NCI-H1436 (cell line): Measurements from ENCODE around the gene SYNE3.

Experiments used
- DNase-seq: peaks from one replicate; lab custom pipeline; 2025; lab: John Stamatoyannopoulos, UW

Gene SYNE3, protein sequence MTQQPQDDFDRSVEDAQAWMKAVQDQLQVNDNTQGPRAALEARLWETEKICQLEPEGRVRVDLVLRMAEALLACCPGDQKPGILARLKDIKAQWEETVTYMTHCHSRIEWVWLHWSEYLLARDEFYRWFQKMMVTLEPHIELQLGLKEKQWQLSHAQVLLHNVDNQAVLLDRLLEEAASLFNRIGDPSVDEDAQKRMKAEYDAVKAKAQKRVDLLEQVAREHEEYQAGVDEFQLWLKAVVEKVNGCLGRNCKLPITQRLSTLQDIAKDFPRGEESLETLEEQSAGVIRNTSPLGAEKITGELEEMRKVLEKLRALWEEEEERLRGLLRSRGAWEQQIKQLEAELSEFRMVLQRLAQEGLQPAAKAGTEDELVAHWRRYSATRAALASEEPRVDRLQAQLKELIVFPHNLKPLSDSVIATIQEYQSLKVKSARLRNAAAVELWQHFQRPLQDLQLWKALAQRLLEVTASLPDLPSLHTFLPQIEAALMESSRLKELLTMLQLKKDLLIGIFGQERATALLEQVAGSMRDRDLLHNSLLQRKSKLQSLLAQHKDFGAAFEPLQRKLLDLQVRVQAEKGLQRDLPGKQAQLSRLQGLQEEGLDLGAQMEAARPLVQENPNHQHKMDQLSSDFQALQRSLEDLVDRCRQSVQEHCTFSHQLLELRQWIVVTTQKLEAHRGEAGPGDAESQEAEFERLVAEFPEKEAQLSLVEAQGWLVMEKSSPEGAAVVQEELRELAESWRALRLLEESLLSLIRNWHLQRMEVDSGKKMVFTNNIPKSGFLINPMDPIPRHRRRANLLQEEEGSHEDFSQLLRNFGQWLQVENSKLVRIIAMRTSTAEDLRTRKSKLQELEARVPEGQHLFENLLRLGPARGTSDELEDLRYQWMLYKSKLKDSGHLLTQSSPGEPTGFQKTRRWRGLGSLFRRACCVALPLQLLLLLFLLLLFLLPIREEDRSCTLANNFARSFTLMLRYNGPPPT

DNA sequence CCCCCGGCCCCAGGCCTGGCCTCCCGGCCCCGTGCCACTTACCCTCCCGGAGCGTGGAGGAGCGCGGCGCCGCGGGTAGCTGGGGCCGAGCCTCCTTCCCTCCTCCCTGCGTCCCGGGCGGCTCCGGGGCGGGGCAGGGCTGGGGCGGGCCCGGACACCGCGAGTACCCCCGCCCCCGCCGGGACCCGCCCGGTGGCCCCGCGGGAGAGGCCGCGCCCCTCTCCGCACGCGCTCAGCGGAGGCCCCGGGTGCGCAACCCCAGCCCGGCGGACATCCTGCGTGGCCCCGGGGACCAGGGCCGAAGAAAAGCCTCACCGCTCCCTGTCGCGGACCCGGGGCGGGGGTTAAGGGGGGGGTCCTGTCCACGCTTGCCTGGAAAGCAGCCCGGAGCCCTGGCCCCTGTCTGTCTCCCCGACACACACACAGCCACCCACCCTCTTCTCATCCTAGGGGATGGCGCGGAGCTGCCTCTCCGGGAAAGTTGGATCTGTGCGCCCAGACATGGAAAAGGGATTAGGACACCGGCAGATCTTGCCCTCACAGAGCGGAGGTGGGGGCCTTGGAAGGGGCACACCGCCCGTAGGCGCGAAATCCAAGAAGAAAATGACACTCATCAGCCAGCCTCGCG lies at the start of gene SYNE3:
Gene SYNE3, minus strand, starts transcription at position 97 of the 628 bp plus-strand sequence. CDS start 40,829 bp downstream, outside the sequence.
- DNase-seq = peak; percentile 26

- no peak for DNase-seq
Observed at GRCh38 chr14:95564060-95564459, 47.6 kb upstream of the SYNE3 start.

- no peak for DNase-seq
Observed at GRCh38 chr14:95562892-95563685, 46.6 kb upstream of the SYNE3 start.

DNA sequence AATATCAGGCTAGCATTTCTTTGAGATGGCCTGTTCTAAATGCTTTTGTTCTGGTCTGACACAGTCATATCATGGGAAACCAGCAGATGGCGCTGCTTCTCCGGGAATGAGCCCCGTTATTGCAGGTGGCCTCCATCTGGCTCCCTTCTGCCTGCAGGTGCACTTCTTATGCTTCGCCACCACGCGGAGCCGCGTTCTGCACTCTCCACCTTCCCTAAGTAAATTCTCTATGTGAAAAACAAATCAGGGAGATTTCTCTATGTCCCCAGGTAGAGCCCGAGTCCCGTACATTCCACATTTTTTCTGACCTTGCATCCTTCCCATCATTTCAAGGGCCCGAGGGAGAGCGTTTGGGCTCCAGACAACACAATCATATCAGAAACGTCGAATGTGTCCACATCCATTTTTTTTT lies 44.6 kb upstream of the SYNE3 start:
- DNase-seq = peak; percentile 88

DNA sequence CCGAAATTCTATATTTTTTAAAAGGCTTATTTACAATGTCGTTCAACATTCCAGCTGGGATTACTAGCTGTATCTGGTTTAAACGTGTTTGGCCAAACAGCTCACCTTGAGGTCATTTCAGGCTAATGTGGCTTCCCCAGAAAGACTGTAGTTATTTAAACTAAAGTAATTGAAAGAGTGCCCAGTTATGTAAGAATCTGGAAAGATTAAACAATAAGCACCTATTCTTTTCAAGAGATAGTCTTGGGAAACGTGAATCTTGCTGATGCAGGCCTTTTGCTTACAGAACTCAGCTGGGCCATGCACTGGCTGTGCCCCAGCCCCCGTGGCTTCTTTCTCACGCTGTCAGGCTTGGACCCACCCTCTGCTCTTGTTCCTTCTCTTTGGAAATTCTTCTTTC lies 42.8 kb upstream of the SYNE3 start:
- no peak for DNase-seq

- DNase-seq = no peak
Observed at GRCh38 chr14:95557832-95558231, 41.4 kb upstream of the SYNE3 start.

- no peak for DNase-seq
Observed at GRCh38 chr14:95557291-95557690, 40.8 kb upstream of the SYNE3 start.

- DNase-seq = no peak
Observed at GRCh38 chr14:95555053-95555452, 38.6 kb upstream of the SYNE3 start.

DNA sequence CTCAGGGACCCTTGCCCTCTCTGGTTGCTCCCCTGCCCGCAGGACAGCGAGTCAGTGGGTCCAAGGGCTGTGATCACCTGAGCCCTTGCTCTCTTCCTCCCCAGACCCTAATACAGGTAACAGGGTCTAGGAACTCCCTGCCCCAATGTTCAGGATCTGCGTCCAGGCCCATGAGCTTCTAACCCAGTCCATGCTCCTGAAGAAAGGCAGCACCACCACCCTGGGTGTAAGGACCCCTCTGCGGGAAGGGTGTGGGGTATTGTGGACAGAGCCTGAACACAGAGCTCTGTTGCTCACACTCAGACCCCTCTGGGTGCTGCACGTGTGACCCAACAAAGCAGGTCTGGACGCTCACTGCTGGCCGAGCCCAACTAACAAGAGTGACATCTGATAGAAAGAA lies 36.7 kb upstream of the SYNE3 start:
- DNase-seq = no peak

- DNase-seq = no peak
Observed at GRCh38 chr14:95551435-95551834, 35.0 kb upstream of the SYNE3 start.

GRCh38 chr14:95549656-95550585 lies 33.5 kb upstream of the SYNE3 start:
- no peak for DNase-seq

DNA sequence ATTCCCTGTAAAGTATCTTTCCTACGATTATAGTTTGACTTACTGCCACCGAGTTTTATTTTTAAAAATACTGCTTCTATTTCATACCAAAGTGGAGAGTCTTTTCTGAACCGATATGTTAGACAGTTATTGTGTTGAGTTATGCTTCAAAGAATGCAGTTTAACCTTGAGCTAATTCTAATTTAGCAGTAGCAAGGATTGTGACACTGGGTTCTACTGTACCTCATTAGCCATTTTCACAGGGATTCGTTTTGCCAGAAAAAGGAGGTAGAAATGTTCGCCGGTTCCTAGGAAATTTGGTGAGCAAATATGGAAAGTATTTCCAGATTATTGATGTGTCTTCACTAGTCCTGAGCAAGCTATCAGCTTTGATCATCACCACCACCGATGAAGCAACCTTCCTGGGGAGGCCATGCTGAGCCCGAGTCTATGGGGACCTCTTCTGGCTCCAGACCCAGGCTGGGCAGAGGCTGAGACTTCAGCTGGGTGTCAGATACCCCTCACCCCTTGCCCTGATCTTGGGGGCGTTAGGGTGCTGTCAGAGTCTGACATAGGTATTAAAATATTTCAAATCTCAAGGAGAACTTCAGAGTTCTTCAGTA lies 32.0 kb upstream of the SYNE3 start:
- no peak for DNase-seq

DNA sequence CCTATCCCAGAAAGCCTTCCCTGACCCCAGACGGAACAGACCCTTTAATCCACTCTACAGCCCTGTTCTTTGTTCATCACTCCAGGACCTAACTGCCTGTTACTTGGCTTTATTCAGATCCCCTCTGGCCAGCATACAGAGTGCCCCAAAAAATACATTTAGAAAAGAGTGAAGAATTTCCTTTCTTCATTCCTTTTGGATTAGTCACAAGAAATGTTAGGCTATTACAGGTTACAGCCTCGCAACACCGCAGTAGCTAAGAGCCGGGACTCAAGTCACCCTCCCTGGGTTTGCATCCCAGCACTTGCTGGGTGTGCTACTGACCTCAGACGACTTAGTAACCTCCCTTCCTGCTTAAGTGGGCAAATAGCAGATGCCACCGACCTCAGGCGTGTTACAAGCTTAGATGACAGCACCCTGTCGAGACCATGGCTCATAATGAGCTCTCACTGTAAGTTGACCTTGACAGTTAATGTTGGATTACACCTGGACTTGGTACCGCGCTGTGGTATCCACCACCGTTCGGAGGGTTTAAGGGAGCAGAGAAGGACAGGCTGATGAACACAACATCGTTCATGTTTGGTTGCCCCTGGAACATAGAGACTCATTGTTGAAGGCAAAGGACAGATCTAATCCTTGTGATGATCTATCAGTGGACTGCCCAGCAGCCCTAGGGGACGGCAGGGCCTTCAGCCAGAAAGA lies 31.3 kb upstream of the SYNE3 start:
- DNase-seq = no peak

- no peak for DNase-seq
Observed at GRCh38 chr14:95547272-95547625, 30.8 kb upstream of the SYNE3 start.

GRCh38 chr14:95545515-95546168 lies 29.2 kb upstream of the SYNE3 start:
- DNase-seq = no peak

DNA sequence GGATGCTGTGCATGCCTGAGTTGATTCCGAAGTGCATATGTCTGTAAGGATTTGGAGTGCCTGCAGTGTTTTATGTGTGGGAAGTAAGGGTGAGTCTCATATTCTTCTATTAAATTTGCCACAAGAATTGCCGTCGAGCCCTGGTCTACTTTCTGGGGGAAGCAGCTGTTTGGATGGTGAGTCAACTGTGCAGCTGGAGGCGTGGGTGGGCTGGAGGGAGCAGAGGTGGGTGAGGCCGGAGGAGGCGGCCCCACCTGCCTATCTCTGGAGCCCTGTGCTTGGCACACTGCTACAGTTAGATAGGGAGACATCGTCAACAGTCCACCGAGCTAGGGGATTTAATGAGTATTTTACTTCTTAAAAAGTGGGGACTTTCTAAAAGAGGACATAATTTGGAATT lies 28.1 kb upstream of the SYNE3 start:
- no peak for DNase-seq

- DNase-seq = no peak
Observed at GRCh38 chr14:95543021-95543420, 26.6 kb upstream of the SYNE3 start.

DNA sequence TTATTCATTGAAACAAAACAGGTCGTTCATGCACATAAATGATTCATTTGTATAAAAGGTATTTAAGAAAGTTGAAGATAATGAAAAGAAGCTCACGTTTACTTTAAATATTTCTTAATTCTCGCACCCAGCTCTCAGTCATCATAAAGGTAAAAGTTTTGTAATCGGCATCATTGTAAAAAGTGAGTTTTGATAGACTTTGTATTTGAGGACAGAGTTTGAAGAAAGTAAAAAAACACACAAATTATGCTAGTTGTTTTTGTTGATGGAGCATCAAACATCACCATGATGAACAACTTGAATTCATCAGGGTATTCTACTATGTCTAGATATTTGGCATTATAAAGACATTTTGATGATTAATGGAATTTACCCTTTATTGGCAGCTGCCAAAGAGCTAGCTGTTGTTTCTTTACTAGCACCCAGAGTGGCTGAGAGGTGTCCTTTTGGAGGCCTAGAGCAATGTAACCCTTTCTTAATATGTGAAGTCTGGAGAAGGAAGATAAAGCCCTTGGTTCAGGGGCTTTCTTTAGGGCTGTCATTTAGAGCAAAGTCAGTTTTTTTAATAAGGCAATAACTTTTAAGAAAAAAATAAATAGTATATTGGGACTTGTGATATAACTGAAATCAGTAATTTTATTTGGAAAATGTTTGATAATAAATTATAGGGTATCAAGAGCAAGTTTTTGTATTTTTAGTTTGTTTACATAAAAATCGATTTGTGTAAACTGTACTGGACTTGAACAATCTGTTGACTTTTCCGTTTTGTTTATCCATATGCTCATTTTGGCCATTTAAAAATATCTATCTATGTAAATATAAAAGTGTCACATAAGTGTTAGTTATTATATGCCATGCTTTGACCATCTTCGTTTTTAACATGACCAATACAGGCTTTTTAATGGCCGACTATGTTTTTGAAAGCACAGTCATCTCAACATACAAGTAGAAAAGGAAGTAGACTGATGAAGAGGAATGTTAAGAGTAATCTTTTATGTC lies 25.8 kb upstream of the SYNE3 start:
- no peak for DNase-seq
